Testis (tissue), 5 donors: ENCODE measurements around the gene TUFM. TPM values are rescaled to one million over a fixed set of nuclear protein-coding genes. Genes with fewer than 3 reads are reported as not detected.
A peak's percentile ranks its signal among the peaks of the same experiment; 100 is the strongest.
"Not testable (repeated sequence)": the region's sequence is repeated elsewhere in the genome, so short reads cannot be mapped to it uniquely, and the experiment has no call there.

Source experiments
- DNase-seq: peaks from one replicate; pipeline ENCODE4 v3.0.0-alpha.2; 2019
- H3K27ac ChIP-seq, 2 donors: fragments of 200-600 bp; sonication (generic); one replicate each; pipeline ENCODE4 v1.5.1; 2019
- H3K27me3 ChIP-seq: fragments of 200-600 bp; sonication (generic); one replicate; pipeline ENCODE4 v1.5.1; 2019
- H3K36me3 ChIP-seq: fragments of 200-600 bp; sonication (generic); one replicate; pipeline ENCODE4 v1.5.1; 2017; ENCODE audit warnings: low read depth; ENCODE audit errors: missing control alignments
- H3K4me1 ChIP-seq: fragments of 200-600 bp; sonication (generic); one replicate; pipeline ENCODE4 v1.5.1; 2019
- H3K4me3 ChIP-seq, 2 donors: fragments of 200-600 bp; sonication (generic); one replicate each; pipeline ENCODE4 v1.5.1; 2017 to 2019
- H3K9me3 ChIP-seq: fragments of 200-600 bp; sonication (generic); one replicate; pipeline ENCODE4 v1.5.1; 2017
- CTCF ChIP-seq, 3 experiments: fragments of 450-650 bp in 2 of 3; fragments of 200-600 bp in 1 of 3; sonication (generic) in 1 of 3; IDR thresholded peaks; one replicate each; pipeline ENCODE4 v1.5.1; 2016 to 2019; ENCODE audit warnings: antibody characterized with exemption in 3 of 3, mild to moderate bottlenecking in 2 of 3, moderate library complexity in 1 of 3
- POLR2A ChIP-seq: fragments of 450-650 bp; IDR thresholded peaks from one replicate; pipeline ENCODE4 v1.6.1; 2017; ENCODE audit warnings: antibody characterized with exemption, mild to moderate bottlenecking, moderate library complexity
- WGBS, 2 donors: methylation state at CpG; one replicate each; pipeline ENCODE4 v1.1.5; 2018; 5-methylcytosine and 5-hydroxymethylcytosine counted together
- intact Hi-C: fragments of 100-400 bp; cut with DNase I; formaldehyde crosslinking; loops from one replicate; pipeline ENCODE4 v1.15.1; 2023; ENCODE audit warnings: low total_unique reads
- long read RNA-seq, 2 donors: transcript quantifications; one replicate each; lab custom pipeline, GENCODE V29; 2026
- polyA plus RNA-seq: library from polyadenylated mRNA; stranded (reverse); fragments of 350-450 nt; fragmentation: Illumina TruSeq; extraction: RNeasy Lipid Tissue Mini Kit (QIAGEN cat#74804); gene quantifications from one replicate; pipeline ENCODE4 v1.2.3, GENCODE V29; 2014; ENCODE audit warnings: low read depth, low replicate concordance; ENCODE audit not compliant: insufficient read depth
- total RNA-seq, 2 donors: library from RNA; depleted of rRNA; stranded (reverse); fragments of >200 nt; gene quantifications; one replicate each; pipeline ENCODE4 v1.2.3, GENCODE V29; 2016

Gene TUFM
- total RNA-seq (100 to 1,000 TPM; 134 to 140 TPM), polyA plus RNA-seq (213 TPM)
- long read RNA-seq, donor 1, transcript TUFM-201 (10 exons, 2,071 nt) = major isoform, 85 of 102 reads
- long read RNA-seq, donor 1, partial matches to known transcripts = 13 of 102 reads
- long read RNA-seq, donor 1, other reads (novel, unspliced or antisense) = 0 of 102 reads
- long read RNA-seq, donor 2, transcript TUFM-201 (10 exons, 2,071 nt) = major isoform, 40 of 56 reads
- long read RNA-seq, donor 2, partial matches to known transcripts = 13 of 56 reads
- long read RNA-seq, donor 2, other reads (novel, unspliced or antisense) = 0 of 56 reads

GRCh38 chr16:28846080-28846932, at the start of gene TUFM:
Gene TUFM, minus strand, starts transcription at chr16:28846348. Its CDS starts 79 bp downstream, at chr16:28846269.
- WGBS, 2 donors = 0 to 1% methylated on average over 27 to 73 of the region's 73 CpGs
- intact Hi-C loops = no loop called here
- no peaks in the 10 kb centered on the region for H3K27me3 ChIP-seq

GRCh38 chr16:28895609-28896008, 49.5 kb upstream of the TUFM start:
- intact Hi-C loops = no loop called here
- no peaks in the 10 kb centered on the region for H3K4me1 ChIP-seq
- TF ChIP-seq CTCF (IDR thresholded peaks at IDR 0.05) = no peak
- TF ChIP-seq POLR2A = no peak
- WGBS, 2 donors = 73 to 87% methylated on average over 4 of the region's 4 CpGs
- no peak overlapping the region for H3K4me3 ChIP-seq
- no peak overlapping the region for H3K27ac ChIP-seq
- no peaks in the 10 kb centered on the region for H3K27me3 ChIP-seq
- no peak for DNase-seq
- no peaks in the 10 kb centered on the region for H3K36me3 ChIP-seq
- no peaks in the 10 kb centered on the region for H3K9me3 ChIP-seq

More at GRCh38 chr16:28846080-28846932, at the start of gene TUFM:
- Histone ChIP-seq H3K36me3 (no peaks in the 10 kb centered on the region), H3K9me3 (no peaks in the 10 kb centered on the region), H3K27ac (peak within 1 kb of the TSS; percentile 74 to 81), H3K4me1 (peaks cover 13% of the 10 kb centered on the region), H3K4me3 (peak within 1 kb of the TSS; percentile 80 to 90)
- peak; percentile 48 to 74 (median 57) for TF ChIP-seq CTCF (IDR thresholded peaks at IDR 0.05)
- TF ChIP-seq POLR2A = peak; percentile 27
- peak; percentile 99 for DNase-seq

- no peaks in the 10 kb centered on the region for H3K9me3 ChIP-seq
- no peak for TF ChIP-seq POLR2A
- TF ChIP-seq CTCF (IDR thresholded peaks at IDR 0.05) = no peak
- no peak overlapping the region for H3K27ac ChIP-seq
- no peaks in the 10 kb centered on the region for H3K36me3 ChIP-seq
- no peak for DNase-seq
- H3K27me3 ChIP-seq = no peaks in the 10 kb centered on the region
- no peaks in the 10 kb centered on the region for H3K4me1 ChIP-seq
- intact Hi-C loops = no loop called here
- no peak overlapping the region for H3K4me3 ChIP-seq
- WGBS, 2 donors = 93 to 97% methylated on average over 4 of the region's 4 CpGs
These were observed 47.1 kb upstream of the TUFM start for GRCh38 chr16:28893291-28893690.

GRCh38 chr16:28891964-28892890, 46.1 kb upstream of the TUFM start:
- H3K36me3 ChIP-seq = no peaks in the 10 kb centered on the region
- TF ChIP-seq POLR2A (no peak), CTCF (IDR thresholded peaks at IDR 0.05) (no peak)
- H3K4me3 ChIP-seq = no peak overlapping the region
- no peak for DNase-seq
- no peaks in the 10 kb centered on the region for H3K9me3 ChIP-seq
- no peak overlapping the region for H3K27ac ChIP-seq
- H3K4me1 ChIP-seq = no peaks in the 10 kb centered on the region
- 80 to 83% methylated on average over 14 of the region's 14 CpGs for WGBS, 2 donors
- H3K27me3 ChIP-seq = no peaks in the 10 kb centered on the region
- intact Hi-C loops = no loop called here

- intact Hi-C loops, DNase-seq, H3K36me3 ChIP-seq, H3K4me1 ChIP-seq, H3K9me3 ChIP-seq, H3K27ac ChIP-seq, H3K27me3 ChIP-seq, H3K4me3 ChIP-seq: not testable (repeated sequence)
- 92 to 95% methylated on average over 5 of the region's 5 CpGs for WGBS, 2 donors
These were observed 44.2 kb upstream of the TUFM start for GRCh38 chr16:28890355-28890754.
